Testis (tissue), 2 donors: Measurements from ENCODE around the gene TMEM151B.

Source experiments
- CTCF ChIP-seq, 3 experiments: fragments of 450-650 bp in 2 of 3; fragments of 200-600 bp in 1 of 3; sonication (generic) in 1 of 3; IDR thresholded peaks; one replicate each; pipeline ENCODE4 v1.5.1; 2016 to 2019; ENCODE audit warnings: antibody characterized with exemption in 3 of 3, mild to moderate bottlenecking in 2 of 3, moderate library complexity in 1 of 3
- POLR2A ChIP-seq: fragments of 450-650 bp; IDR thresholded peaks from one replicate; pipeline ENCODE4 v1.6.1; 2017; ENCODE audit warnings: antibody characterized with exemption, mild to moderate bottlenecking, moderate library complexity

DNA sequence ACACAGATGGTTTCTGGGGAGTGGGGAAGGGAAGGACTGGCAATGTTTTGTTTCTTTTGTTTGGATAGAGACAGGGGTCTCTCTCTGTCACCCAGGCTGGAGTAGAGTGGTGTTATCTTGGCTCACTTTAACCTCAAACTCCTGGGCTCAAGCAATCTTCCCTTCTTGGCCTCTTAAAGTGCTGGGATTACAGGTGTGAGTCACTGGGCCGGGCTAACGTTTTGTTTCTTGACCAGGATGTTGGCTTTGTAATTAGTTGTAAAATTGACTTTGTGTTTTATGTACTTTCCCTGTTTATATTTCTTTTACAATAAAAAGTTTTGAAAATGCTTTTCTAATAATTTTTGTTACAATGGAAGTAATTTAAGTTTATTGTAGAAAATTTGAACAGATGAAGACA is 83.1 kb downstream of the TMEM151B start:
- TF ChIP-seq CTCF (IDR thresholded peaks at IDR 0.05) (no peak), POLR2A (no peak)
